NCI-H748 treated with DMSO at 0.1 percent for 48 hours (cell line): ENCODE measurements around the gene SUSD5.
"Not testable (repeated sequence)": the region's sequence is repeated elsewhere in the genome, so short reads cannot be mapped to it uniquely, and the experiment has no call there.

Experiments
- DNase-seq: peaks from one replicate; lab custom pipeline; 2025; lab: John Stamatoyannopoulos, UW

The SUSD5 gene

GRCh38 chr3:33152363-33153360 is 65.9 kb downstream of the SUSD5 start:
- no peak for DNase-seq

DNA sequence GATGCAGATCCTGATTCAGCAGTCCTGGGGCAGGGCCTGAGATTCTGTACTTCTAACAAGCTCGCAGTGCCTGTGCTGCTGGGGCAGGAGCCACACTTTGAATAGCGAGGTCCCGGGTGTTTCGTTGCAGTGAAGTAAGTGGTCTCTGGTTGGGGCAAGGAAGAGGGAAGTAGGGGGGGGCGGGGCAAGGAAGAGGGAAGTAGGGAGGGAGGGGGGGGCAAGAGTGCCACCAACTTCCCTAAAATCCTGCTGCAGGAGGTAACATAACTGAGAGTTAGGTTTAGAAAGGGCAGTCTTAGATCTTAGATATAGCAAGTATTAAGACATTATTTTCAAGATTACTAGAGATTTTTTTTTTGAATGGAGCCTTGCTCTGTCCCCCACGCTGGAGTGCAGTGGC is 69.3 kb downstream of the SUSD5 start:
- no peak for DNase-seq

GRCh38 chr3:33146791-33147445 is 71.7 kb downstream of the SUSD5 start:
- no peak for DNase-seq

DNA sequence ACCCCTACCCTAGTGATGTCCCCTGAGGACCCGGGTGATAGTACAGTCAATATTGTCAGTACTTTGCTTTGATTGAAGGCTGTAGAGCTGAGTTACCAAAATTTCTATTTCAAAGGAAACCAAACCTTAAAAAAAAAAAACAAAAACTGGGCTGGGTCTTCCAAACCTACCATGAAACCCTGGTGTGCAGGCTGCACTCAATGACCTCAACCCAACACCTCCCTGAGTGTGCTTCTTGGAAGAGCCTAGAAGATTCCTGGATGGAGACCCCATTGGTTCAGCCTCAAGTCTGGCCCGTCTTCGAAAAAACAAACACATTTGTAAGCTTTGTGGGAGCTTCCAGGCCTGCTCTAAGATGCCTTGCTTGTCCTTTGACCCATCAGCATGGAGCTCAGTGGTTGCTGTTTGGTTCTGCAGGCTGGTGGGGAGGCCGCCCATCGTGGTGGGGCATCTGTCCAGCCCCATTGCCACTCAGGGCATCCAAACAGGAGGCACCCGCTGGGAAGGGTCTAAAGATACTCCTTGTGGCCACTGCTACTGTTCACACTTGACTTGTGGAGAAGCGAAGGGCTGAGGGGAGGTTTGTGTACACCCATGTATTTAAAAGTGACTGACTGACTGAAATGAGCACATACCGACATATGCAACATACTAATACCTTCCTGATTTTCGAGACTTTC is 72.6 kb downstream of the SUSD5 start:
- DNase-seq, result no peak

GRCh38 chr3:33145221-33145900 is 73.2 kb downstream of the SUSD5 start:
- no peak for DNase-seq

- DNase-seq, result no peak
These were observed 74.2 kb downstream of the SUSD5 start for GRCh38 chr3:33144433-33144832.

GRCh38 chr3:33141006-33141405 is 77.6 kb downstream of the SUSD5 start:
- DNase-seq, result no peak

GRCh38 chr3:33139996-33140395 is 78.6 kb downstream of the SUSD5 start:
- no peak for DNase-seq

DNA sequence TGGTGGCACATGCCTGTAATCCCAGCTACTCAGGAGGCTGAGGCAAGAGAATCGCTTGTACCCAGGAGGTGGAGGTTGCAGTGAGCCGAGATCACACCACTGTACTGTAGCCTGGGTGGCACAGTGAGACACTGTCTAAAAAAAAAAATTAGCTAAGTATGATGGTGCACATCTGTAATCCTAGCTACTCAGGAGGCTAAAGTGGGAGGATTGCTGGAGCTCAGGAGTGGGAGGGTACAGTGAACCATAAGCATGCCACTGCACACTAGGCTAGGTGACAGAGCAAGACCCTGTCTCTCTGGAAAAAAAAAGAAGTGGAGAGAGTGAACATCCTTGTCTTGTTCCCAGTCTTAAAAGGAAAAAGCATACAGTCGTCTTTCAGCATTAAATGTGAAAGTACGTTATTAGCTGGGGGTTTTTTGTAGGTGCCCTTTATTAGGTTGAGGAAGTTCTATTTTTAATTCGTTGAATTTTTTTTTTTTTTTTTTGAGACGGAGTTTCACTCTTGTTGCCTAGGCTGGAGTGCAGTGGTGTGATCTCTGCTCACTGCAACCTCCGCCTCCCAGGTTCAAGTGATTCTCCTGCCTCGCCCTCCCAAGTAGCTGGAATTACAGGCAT is 79.5 kb downstream of the SUSD5 start:
- not testable (repeated sequence) for DNase-seq

DNA sequence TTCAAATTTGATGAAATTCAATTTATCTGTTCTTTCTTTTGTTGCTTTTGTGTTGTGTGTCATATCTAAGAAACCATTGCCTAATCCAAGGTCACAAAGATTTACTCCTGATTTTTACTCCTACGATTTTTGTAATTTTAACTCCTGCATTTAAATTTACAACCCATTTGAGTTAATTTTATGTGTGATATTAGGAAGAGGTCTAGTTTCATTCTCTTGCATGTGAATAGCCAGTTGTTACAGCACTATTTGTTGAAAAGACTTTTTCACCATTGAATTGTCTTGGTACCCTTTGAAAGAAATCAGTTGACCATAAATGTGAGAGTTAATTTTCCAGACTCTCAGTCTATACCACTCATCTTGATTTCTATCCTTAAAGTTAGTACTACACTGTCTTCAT is 80.9 kb downstream of the SUSD5 start:
- DNase-seq, result no peak

GRCh38 chr3:33134026-33134625 is 84.5 kb downstream of the SUSD5 start:
- no peak for DNase-seq

DNA sequence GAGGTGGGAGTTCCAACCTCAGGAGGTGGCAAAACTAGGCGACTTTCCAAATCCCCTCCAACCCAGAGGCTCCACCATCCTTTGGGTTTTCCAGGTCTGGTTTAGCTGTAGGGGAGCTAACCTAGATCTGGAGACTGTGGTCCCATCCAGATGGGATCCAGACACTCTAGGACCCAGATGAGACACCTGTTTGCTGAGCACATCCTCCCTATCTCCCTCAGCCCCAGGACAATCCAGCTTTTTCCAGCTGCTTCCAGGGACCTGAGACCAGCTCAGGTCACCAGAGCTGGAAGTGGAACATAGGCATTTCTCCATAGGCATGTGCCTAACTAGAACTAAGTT is 86.6 kb downstream of the SUSD5 start:
- DNase-seq, result no peak

DNA sequence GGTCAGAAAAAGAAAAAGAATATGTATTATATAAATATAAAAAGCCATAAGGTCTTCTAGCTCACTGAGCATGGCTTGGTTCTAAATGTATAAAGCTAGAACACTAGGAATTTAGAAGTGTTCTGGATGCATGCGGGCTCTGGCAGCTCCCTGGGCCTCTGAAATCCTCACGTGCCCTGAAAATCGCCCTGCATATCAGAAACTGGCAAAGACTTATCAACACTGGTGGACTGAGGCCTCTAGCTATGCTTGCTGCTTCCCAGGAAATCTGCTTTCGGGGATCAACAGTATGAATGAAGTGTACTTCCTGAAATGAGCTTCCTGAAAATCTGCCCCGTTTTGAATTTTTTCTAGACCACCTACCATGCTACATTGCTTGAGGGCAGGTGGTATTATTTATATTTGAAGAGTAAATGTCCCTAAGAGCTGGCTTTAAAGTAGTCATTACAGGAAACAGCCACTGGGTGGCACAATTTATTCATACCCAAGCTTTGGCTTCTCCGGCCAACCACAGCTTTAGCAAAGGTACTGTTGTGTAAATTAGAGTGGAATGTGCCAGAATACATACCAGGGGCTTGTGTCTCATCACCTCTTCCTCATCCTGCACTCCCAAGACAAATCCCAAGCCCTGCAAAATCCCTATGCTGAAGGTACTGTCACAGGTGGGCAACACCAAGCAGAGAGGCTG is 87.1 kb downstream of the SUSD5 start:
- DNase-seq, result peak; percentile 31

DNA sequence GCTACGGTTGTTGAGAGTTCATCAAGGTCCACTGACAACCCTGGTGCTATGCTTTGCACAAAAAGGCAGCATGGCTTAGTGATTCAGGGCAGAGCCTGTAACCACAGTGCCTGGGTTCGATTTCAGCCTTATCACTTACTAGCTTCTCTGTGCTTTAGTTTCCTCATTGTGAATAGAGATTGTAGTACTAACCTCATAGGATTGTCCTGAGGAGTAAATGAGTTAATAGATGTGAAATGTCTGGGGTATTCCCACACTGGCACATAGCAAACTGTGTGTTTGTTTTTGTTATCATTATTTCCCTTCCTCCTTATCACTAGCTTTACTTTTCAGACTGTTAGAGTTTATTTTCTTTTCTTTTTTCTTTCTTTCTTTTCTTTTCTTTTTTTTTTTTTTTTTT is 88.5 kb downstream of the SUSD5 start:
- DNase-seq, result no peak

GRCh38 chr3:33128706-33129105 is 89.9 kb downstream of the SUSD5 start:
- DNase-seq, result no peak

GRCh38 chr3:33125840-33126239 is 92.8 kb downstream of the SUSD5 start:
- no peak for DNase-seq

DNA sequence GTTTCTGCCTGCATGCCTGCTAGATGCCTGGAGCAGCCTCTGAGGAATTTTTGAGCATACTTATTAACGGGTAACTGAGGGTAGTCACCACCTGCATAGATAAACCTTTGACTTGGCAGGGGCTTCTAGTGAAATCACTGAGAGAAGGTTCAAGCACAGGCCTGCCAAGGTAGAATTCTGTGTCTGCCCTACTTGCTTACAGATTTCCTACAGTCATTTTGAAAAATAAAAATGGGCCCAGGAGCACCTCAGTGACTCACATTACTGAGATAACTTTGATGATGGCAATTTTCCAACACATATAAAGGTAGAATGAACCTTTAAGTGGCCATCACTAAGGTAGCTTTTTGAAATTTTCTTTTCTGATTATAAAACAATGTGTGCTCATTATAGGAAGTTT is 94.0 kb downstream of the SUSD5 start:
- DNase-seq, result no peak

GRCh38 chr3:33122991-33123390 is 95.6 kb downstream of the SUSD5 start:
- DNase-seq, result no peak

- DNase-seq, result no peak
These were observed 98.7 kb downstream of the SUSD5 start for GRCh38 chr3:33119891-33120290.

GRCh38 chr3:33117461-33117860 is 101.1 kb downstream of the SUSD5 start:
- DNase-seq, result no peak
